GM18526 (cell line): ENCODE results near the gene SLCO4A1.

Experiments
- POLR2A ChIP-seq: IDR thresholded peaks from 3 replicates; pipeline ENCODE4 v1.6.1; 2011; ENCODE audit not compliant: insufficient read length; ENCODE audit errors: extremely low read depth

SLCO4A1 gene

DNA sequence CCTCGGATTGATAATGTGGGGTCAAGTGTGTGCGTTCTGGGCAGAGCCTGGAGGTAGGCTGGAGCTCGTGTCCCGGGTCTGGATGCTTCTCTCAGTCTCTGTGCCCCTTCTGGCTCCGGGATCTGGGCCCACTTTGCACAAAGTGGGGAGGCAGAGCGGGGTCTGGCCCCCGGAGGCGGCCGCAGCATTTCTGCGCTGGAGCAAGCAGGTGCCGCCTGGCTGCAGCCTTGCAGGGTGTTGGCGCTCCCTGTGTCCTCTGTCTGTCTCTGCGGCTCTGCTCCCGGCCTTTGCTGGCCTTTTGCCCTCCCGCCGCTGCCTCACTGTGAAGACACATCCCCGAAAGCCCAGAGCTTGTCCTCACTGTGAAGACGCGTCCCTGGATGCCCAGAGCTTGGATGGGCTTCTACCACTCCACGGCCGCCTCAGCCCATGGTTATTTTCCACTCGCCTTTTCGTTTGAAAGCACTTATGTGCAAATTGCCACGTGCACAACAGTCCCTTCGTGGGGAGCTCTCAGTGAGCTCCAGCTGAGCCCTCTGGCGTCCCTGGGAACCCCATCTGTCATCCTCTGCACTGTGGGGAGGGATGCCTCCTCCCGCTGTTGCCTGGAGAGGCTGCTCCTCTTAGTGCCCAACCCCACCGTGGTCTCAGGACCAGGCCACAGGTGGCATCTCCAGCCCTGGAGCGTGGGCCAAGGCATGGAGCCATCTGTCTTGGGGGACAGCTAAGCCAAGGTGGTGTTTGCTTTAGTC lies 17.4 kb downstream of the SLCO4A1 start:
- TF ChIP-seq POLR2A, result no peak

DNA sequence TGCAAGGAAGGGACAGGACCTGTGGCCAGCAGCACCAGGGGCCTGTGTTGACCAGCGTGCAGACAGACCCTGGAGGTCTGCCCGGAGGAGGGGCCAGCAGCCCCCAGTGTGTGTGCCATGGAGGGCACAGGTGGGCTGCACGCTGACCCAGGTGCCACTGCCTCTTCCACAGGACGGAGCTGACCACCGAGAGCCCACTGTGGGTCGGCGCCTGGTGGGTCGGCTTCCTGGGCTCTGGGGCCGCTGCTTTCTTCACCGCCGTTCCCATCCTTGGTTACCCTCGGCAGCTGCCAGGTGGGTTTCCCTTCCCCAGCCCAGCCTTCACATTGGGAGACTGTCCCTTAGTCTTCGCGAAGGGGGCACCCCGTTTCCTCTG lies 17.9 kb downstream of the SLCO4A1 start:
- no peak for TF ChIP-seq POLR2A

DNA sequence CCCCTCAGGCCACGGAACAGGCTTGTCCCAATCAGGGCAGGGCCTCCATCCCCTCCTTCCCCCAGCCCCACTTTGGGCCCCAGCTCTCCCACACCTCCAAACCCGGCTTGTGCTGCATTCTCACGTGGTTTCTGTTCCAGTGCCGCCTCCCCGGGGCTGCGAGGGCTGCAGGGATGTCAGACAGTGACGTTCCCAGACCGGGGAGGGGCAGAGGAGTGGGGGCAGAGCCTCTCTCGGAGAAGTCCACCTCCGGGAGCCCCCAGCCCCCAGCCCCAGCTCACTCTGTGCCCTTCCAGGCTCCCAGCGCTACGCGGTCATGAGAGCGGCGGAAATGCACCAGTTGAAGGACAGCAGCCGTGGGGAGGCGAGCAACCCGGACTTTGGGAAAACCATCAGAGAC lies 18.5 kb downstream of the SLCO4A1 start:
- no peak for TF ChIP-seq POLR2A

DNA sequence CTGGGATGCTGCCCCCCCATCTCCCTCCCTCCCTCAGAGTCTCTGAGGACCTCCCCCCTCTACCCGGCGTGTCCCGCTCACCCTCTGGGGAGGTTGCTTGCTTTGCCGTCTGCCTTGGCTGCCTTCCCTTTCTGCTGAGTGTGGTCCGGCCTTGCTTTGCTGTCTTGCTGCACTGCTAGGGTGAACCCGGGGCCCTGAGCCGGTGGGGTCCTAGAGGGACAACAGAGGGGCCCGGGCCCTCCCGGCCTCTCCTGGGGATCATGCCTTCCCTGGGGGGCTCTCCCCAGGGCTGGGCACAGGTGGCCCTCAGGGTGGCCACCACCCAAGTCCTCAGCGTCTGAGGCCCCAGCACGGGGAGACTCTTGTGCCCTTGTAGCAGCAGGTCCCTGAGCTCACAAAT lies 19.3 kb downstream of the SLCO4A1 start:
- TF ChIP-seq POLR2A, result no peak

DNA sequence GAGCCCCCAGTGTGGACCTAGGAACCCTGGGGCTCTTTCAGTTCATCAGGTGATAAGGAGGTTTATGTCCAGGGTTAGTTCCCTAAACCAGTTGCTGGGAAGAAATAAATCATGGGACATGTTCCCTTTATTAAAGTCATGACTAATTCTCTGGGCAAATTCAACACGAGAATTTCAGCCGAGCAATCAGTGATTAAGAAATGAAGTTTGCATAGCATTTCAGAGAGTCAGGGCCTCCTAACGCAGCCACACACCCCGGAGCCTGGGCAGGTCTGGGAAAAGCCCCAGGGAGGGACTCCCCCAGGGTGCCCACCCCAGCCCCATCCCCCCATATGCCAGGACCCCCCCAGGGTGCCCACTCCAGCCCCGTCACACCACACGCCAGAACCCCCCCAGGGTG lies 20.1 kb downstream of the SLCO4A1 start:
- no peak for TF ChIP-seq POLR2A

DNA sequence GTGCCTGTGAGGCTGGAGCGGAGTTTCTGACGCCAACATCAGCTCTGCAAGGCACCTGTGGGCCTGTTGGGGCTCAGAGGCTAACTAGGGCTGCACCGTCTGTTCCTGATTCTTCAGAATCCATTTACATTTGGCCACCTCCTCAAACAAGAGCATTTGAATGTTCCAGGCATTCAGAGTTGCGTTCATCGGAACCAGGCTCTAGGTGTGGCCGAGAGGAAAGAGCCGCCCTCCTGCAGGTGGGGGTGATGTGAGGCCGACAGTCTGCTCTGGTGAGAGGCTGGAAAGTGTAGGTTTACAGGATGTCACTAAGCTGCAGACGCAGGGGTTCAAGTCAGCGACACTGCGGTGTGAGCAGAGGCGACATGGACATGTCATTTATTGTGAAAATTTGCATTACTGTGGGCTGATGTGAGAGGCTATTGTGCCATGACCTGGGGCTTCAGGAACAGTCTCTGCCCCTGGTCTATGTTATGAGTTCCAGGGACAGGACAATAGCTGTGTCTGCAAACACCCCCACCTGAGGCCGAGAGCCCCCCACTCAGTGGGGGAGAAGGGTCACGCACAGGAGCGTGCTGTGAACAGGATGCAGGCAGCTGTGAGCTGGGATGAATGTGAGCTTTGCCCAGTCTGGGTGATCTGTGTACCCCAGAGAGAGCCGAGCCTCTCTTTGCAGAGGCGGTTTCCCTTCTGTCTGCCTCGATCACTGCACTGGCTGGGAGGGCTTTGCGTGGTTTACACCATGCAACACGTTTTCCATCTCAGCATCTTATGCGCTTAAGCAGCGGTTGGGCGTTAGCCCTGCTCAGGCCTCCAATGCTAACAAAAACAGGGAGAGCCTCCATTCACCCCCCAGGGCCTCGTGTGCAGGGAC lies 21.1 kb downstream of the SLCO4A1 start:
- no peak for TF ChIP-seq POLR2A

DNA sequence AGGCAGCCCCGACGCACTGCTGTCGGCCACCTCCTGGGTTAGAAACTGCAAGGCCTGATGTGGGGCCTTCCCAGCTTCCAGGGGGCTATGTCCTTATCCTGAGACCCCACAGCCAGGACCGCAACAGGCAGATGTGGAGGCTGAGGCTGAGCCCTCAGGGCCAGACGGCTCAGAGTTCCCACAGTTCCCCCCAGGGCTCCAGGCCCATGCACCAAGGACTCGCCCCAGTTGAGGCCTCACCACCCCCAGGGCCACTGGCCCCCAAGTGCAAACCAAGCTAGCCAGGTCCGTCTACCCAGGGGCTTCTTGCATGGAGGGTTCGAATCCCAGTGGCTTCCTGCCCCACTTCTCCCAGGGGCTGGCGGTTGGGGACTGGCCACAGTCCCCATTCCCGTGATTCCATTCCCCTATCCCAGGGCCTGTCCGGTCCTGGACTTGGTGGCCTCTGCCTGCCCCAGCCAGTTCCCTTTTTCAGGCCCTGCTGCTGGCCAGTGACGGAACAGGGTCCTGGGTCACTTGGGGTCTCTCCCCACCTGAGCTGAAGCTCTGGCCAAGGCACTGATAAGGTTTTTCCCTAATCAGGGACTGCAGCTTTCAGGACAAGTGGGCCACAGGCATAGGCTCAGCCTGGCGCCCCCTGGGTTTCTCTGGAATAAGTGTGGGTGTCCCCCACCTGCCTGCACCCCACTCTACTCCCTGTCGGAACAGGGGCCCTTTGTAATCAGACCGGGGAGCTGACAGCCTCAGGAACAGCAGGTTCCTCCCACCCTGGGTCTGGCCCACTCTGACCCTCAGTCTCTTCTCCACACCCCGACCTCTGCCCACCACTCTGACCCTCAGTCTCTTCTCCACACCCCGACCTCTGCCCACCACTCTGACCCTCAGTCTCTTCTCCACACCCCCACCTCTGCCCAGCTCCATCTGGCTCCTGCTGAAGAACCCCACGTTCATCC lies 22.0 kb downstream of the SLCO4A1 start:
- TF ChIP-seq POLR2A, result no peak

DNA sequence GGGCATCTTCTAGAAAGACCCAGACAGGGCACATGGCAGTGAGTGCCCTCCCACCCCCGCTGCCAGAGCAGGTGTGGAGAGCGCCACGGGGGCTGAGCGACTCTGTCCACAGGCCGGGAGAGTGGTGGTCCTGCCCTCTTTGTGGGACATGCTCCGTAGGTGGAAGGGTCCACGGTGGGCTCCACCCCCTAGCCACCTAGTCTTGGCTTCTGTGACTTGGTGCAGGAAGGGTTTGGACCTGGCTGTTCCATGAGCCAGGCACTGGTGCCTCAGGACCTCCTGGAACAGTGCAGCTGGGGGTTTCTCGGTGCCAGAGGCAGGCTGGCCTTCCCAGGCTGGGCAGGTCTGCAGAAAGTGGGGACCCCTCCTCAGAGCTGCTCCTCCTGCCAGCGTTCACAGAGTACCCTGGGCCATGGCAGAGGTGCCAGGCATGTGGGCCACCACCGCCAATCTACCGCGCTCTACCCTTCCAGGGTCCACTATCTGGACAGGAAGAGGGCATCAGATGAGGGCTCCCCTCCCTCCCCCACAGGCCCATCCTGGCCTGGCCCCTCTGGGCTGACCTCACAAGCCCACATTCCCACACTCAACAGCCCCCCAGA lies 23.0 kb downstream of the SLCO4A1 start:
- no peak for TF ChIP-seq POLR2A

DNA sequence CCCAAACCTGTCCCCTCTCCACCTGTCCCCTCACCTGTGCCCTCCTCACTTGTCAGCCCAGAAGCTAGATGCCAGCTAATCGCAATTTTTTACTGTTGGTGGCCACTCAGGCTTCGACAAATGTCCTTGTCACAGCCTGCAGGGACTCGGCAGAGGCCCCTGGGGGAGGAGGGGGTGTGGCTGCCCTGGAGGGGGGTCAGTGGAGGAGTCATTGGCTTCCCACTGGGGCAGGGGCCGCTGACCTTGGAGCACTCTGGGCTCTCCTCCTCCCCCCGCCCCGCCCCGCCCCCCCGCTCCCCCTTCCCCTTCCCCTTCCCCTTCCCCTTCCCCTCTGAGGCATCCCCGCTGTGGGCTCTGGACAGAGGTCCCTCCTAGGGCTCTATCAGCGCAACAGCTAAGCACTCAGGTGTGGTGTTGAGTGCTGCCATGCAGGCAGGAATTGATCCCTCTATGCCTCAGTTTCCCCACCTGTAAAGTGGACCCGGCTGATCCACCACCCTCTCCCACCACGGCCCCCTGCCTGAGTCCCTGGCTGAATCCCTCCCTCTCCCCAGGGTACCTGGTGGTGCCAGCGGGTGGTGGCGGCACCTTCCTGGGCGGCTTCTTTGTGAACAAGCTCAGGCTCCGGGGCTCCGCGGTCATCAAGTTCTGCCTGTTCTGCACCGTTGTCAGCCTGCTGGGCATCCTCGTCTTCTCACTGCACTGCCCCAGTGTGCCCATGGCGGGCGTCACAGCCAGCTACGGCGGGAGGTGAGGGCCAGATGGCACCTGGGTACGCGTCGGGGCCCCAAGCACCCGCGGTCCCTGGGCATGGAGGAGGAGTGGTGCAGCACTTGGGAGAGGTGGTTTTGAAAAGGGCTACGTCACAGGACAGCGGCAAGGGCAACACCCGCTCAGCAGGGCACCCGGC lies 23.8 kb downstream of the SLCO4A1 start:
- TF ChIP-seq POLR2A, result no peak

DNA sequence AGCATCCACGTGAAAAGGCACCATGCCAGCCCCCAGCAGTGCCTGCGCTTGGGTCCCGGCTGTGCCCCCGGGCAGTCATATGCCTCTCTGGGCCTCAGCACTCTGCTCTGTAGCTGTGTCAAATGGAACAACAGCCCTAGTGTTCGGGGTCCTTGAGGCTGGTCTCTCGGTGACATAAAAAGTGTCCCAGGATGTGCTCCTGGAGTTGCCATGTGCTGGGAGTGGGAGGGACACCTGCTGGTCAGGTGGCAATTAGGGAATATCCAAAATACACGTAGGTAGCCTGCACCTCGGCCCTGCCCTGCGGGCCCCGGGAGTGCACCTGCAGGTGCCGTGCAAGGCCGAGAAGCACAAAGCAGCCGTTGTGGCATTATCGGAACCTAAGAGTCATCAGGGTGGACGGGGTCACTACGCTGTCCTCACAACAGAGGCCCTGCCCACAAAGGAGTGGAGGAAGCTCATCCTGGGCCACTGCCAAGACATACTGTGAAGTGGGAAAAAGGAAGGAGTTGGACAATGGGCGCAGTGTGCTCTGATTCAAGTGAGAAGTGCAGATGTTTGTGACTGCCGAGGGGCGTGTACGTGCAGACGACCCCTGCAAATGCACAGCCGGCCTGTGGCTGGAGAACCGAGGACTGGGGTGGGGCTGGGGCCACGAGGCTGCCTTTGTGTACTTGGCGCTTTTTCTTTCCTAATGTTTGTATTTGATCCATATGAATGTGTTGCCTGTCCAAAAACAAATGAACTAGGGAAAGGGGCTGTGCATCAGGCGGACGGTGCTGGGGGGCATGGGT lies 24.6 kb downstream of the SLCO4A1 start:
- no peak for TF ChIP-seq POLR2A

DNA sequence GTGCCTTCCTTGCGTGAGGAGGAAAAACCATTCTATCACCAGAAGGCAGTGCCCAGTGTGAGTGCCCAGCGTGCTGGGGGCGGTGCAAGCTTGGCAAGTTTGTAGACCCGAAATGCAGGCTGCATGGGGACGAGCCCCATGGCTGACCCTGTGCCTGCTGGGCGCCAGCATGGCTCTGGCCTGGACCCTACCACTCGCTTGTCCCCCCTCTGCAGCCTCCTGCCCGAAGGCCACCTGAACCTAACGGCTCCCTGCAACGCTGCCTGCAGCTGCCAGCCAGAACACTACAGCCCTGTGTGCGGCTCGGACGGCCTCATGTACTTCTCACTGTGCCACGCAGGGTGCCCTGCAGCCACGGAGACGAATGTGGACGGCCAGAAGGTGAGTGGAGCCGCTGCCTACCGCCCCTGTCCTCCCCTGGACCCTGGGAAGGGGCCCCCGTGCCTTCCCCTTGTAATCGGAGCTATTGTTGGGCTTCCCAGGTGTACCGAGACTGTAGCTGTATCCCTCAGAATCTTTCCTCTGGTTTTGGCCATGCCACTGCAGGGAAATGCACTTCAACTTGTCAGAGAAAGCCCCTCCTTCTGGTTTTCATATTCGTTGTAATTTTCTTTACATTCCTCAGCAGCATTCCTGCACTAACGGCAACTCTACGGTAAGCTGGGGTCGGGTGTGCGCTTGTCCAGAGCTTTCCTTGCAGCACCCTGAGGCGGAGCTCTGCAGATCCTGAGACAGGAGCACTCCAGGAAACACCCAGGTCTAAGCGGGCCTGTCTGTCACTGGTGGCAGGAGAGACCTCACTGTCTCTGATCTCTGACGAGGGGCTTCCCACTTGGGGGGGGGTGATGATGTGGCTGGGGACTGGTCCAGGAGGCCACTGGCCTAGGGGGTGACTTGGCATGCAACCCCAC lies 25.5 kb downstream of the SLCO4A1 start:
- no peak for TF ChIP-seq POLR2A

DNA sequence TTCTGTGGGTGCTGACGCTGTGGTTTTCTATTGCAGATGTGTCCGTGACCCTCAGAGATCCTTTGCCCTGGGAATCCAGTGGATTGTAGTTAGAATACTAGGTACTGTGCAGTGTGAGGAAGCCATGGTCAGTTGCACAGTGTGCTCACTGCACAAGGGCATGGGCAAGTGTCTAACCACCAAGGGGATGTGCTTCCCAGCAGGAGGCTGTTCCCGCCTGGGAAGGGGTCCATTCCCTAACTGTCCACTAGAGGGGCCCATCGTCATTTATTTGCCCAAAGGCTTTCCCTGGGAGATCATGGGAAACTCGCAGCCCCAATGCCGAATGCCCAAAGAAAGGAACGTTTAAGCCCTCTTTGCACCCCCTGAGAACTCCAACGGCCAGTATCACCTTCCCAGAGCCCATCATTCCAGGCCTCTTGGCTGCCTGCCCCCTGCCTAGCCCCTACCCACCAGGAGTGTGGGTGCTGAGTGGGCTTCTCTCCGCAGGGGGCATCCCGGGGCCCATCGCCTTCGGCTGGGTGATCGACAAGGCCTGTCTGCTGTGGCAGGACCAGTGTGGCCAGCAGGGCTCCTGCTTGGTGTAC lies 26.2 kb downstream of the SLCO4A1 start:
- no peak for TF ChIP-seq POLR2A
